HG02571 (cell line): ENCODE data around the gene CCDC83.
"Not testable (repeated sequence)": the region's sequence is repeated elsewhere in the genome, so short reads cannot be mapped to it uniquely, and the experiment has no call there.

Source experiments
- ATAC-seq: cut with Tn5 transposase; IDR thresholded peaks from one replicate; pipeline ENCODE4 v1.9.1; 2021; ENCODE audit warnings: mild to moderate bottlenecking, moderate library complexity; ENCODE audit not compliant: unreplicated experiment

The CCDC83 gene

DNA sequence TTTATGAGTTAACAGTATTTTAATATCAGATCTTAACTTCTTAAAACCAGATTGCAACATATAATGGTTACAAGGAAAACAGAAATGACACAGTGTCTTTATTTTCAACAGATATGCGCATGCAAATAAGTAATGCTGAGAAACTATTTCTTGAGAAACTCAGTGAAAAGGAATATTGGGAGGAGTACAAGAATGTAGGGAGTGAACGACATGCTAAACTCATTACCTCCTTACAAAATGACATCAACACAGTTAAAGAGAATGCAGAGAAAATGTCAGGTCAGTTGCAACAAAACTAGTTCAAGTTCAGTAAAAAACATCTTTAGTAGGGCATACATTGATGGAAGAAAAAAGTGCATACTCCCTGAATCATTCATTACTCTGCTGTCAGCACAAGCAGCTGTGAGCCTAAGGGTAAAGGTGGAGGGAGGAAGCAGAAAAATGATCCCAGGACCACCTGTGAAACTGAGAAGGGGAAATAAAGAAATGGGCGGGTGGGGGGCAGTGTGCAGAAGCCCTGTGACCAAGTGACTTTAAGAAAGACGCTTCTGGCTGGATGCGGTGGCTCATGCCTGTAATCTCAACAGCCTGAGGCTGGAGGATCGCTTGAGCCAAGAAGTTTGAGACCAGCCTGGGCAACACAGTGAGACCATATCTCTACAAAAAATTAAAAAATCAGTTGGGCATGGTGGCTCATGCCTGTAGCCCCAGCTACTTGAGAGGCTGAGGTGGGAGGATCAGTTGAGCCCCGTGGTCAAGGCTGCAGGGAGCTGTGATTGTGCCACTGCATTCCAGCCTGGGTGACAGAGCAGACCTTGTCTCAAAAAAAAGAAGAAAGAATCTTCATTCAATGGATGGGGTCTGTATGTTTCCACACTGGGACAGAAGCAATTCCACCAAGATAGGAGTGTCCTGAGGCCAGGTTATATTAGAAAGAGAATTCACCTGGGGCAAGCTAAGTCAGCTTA, 31.2 kb downstream of the CCDC83 start:
- ATAC-seq: no peak

GRCh38 chr11:85889108-85889507, 33.9 kb downstream of the CCDC83 start:
- ATAC-seq: no peak

GRCh38 chr11:85889676-85890579, 34.7 kb downstream of the CCDC83 start:
- no peak for ATAC-seq

DNA sequence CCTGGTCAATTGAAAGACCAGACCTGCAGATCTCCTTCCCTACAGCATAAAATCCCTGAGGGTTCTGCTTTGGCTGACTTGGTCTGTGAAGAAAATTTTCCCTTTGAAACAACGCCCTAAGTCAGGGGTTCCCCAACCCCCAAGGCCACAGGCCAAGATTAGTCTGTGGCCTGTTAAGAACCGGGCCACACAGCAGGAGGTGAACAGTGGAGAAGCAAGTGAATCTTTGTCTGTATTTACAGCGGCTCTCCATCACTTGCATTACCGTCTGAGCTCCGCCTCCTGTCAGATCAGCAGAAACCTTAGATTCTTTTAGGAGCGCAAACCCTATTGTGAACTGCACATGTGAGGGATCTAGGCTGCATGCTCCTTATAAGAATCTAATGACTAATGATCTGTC, 38.2 kb downstream of the CCDC83 start:
- ATAC-seq: no peak

DNA sequence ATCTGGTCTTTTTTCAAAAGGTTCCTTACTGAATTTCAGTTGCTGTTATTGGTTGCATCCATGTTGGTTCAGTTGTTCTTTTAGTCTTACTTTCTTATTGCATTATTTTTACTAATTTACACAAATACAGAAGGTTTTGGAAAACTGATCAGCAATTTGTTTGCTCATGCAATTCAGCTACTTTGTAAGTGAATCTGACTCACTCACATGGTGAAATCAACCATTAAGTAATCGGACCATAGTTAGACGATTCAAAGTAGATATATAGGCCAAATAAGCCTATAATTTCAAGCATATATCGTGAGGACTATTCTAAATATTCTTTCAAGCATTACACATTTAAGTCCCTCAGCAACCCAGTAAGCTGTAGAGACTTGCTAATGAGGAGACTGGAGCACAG, 41.7 kb downstream of the CCDC83 start:
- no peak for ATAC-seq

- no peak for ATAC-seq
Measured at GRCh38 chr11:85898456-85898855, 43.3 kb downstream of the CCDC83 start.

DNA sequence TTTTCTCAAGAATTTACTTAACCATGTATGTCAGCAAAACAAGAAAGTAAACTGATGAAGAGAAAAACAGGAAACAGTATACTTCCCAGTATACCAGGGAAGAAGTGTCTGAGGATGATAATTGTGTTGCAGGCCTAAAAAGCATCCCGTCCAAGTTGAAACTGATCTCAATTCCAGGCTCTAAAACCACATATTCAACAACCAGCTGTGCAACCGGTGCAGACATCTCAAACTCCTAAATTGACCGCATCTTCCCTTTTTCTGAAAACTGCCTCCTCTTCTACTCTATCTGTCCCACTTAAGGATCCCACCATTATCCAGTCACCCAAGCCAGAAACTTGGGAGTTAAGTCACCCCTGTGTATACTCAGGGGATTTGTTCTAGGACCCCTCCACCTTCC, 47.2 kb downstream of the CCDC83 start:
- no peak for ATAC-seq

GRCh38 chr11:85903406-85903805, 48.2 kb downstream of the CCDC83 start:
- no peak for ATAC-seq

DNA sequence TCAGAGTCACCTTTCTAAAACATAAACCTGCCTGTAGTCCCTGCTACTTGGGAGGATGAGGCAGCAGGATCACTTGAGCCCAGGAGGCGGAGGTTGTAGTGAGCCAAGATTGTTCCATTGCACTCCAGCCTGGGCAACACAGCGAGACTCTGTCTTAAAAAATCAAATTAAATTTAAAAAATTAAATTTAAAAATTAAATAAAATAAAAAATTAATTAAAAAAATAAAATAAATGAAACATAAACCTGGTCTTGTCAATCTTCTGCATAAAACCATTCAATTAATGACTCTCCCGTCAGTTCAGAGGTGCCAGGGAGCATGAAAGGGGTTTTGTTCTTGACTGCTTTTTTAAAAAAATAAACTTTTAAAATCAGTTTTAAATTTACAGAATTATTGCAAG, 48.6 kb downstream of the CCDC83 start:
- ATAC-seq: no peak

DNA sequence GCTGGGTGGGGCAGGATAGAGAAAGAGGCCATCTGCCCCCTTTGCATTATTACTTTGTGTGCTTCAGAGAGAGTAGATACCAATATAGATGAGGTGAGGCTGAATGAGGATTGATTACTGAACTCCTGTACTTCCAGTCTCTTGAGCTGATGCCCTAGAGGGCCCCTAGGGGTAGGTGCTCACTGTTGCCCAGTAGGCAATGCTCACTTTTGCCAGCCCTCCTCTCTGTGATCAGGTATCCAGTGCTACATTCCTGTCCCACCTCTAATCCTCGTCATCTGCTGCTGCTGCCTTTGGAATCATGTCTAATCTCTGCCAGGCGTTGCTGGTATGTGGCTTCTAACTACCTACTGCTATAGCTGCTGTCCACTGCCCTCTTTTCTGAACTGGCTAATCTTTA, 57.2 kb downstream of the CCDC83 start:
- no peak for ATAC-seq

- ATAC-seq: no peak
Measured at GRCh38 chr11:85913513-85913912, 58.3 kb downstream of the CCDC83 start.

DNA sequence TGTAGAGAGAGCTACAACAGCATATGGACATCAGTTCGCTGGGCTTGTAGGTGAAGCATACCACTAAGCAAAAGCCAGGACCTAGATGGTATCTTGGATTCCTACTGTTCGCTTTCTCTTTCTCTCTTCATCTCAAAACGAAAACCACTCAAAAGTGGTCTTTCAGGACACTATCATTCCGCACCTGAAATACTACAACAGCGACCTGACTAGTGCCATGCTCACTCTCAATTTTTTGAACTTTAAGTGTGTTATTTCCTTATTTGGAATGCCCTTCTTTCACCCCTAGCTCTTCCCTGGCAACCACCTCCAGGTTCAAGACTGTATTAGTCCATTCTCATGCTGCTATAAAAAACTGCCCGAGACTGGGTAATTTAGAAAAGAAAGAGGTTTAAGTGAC, 59.2 kb downstream of the CCDC83 start:
- ATAC-seq: no peak

DNA sequence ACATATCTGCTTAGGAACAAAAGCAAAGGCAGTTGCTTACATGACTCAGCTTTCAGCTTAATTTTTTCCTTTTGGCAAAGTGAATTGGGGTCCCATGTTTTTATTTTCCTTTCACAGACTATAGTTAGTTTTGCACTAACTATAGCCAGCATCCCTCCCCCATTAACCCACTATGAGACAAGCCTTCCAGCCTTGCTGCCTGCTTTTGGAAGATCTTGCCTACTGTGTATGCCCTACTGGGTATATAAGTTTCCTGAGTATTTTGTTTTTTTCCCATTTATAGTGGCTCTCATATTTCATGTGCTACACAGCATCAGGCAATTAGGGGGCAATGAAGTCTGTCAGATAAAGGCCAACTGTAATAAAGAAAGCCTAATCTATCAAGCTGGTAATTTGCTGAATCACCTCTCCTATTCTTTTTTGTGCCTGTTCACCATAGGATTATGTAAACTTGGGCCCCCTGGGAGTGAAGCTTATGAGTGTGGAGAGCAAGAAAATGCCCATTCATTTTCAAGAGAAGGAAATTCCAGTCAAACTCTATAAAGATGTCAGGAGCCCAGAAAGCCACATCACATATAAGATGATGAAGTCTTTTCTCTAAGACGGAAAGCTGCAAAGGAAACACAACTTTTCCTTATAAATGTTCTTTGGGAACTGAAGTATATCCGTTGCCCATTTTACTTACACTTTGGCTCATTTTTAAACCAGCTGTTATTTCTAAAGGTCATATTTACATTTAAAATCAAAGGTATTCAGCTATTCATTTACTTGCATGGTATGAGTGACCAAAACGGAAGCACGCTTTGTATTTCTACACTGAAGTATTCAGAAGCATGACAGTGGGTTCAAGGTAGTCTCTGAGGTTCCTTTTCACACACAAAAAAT, 64.0 kb downstream of the CCDC83 start:
- no peak for ATAC-seq

GRCh38 chr11:85922367-85922766, 67.2 kb downstream of the CCDC83 start:
- ATAC-seq: peak; percentile 80

DNA sequence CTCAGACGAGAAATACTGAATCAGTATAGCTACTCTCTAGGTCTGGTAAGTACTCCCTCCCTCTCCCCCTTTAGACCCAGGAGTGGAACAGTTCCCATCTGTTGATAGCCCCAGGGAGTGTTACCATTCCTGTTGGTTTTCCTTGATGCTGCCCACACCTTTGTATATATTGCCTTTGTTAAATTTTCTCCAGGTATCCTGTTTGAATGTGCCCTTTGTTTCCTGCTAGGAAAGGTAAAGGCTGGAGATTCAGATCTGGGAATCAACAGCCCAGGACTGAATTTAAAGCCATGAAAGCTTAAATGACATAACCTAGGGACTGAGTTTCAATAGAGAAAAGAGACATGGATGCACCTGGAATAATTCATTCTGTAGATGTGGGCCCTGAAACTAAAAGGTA, 68.3 kb downstream of the CCDC83 start:
- no peak for ATAC-seq

- not testable (repeated sequence) for ATAC-seq
Measured at GRCh38 chr11:85926653-85927214, 71.6 kb downstream of the CCDC83 start.

GRCh38 chr11:85930879-85931366, 75.7 kb downstream of the CCDC83 start:
- ATAC-seq: no peak

GRCh38 chr11:85934596-85935169, 79.5 kb downstream of the CCDC83 start:
- ATAC-seq: no peak

- no peak for ATAC-seq
Measured at GRCh38 chr11:85935751-85936150, 80.6 kb downstream of the CCDC83 start.

DNA sequence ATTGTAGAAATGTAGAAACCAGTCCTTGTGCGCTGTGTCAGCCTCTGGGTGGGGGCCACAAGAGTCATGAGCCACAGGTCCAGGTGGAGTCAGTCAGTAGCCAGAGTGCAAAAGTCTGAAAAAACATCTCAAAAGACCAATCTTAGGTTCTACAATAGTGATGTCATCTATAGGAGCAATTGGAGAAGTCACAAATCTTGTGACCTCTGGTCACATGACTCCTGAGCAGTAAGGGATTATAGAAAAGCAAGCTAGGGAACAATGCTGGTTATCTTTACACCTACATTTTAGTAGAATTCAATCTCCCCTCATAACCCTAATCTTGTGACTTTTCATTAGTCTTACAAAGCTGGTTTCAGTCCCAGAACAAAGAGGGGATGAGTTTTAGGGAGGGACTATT, 82.7 kb downstream of the CCDC83 start:
- ATAC-seq: no peak
